ENCODE results near the gene CBR1. TPM values are rescaled to one million over a fixed set of nuclear protein-coding genes. Genes with fewer than 3 reads are reported as not detected.

The CBR1 gene
- total RNA-seq, 1 experiment from 2014 or later, result 41.1 TPM

GRCh38 chr21:36089946-36090345 is 20.1 kb downstream of the CBR1 start:
- no peaks in the 10 kb centered on the region for H3K27me3 ChIP-seq (replicated peaks; ENCODE audit: control insufficient read depth, insufficient read depth, low read length)
- Mint-ChIP-seq H3K27ac (ENCODE audit: unreplicated experiment) (no peak overlapping the region), H3K4me1 (ENCODE audit: low read depth, unreplicated experiment) (no peaks in the 10 kb centered on the region), H3K27me3 (ENCODE audit: insufficient read depth, unreplicated experiment) (no peaks in the 10 kb centered on the region), H3K4me3 (ENCODE audit: unreplicated experiment) (no peak overlapping the region), H3K36me3 (ENCODE audit: insufficient read depth, unreplicated experiment) (no peaks in the 10 kb centered on the region), H3K9me3 (ENCODE audit: unreplicated experiment) (peaks cover 12% of the 10 kb centered on the region)
- intact Hi-C loops (cut with micrococcal nuclease; ENCODE audit: unreplicated experiment), result no loop called here
- H3K9me3 ChIP-seq, result peaks cover 18% of the 10 kb centered on the region
- no peaks in the 10 kb centered on the region for H3K4me1 ChIP-seq
- no peak for DNase-seq
- no peak for TF ChIP-seq CTCF (IDR thresholded peaks at IDR 0.05; ENCODE audit: insufficient read depth in 1 of 2, low read depth in 1 of 2, low read length in 1 of 2, severe bottlenecking in 1 of 2, unreplicated experiment in 1 of 2)
- no TSS peak for BruUV-seq (replicated peaks)
- ChIA-PET CTCF (no interaction called here), POLR2A (no interaction called here)
- no peaks in the 10 kb centered on the region for H3K36me3 ChIP-seq (ENCODE audit: control insufficient read depth, insufficient read depth, low read length)
- no peak overlapping the region for H3K4me3 ChIP-seq (ENCODE audit: low read depth, low read length)

- no peaks in the 10 kb centered on the region for H3K4me1 Mint-ChIP-seq (ENCODE audit: low read depth, unreplicated experiment)
- H3K9me3 ChIP-seq, result peaks cover 19% of the 10 kb centered on the region
- H3K9me3 Mint-ChIP-seq (ENCODE audit: unreplicated experiment), result peaks cover 12% of the 10 kb centered on the region
- CTCF ChIA-PET, result no interaction called here
- H3K27me3 Mint-ChIP-seq (ENCODE audit: insufficient read depth, unreplicated experiment), result no peaks in the 10 kb centered on the region
- TF ChIP-seq CTCF (IDR thresholded peaks at IDR 0.05; ENCODE audit: insufficient read depth in 1 of 2, low read depth in 1 of 2, low read length in 1 of 2, severe bottlenecking in 1 of 2, unreplicated experiment in 1 of 2), result no peak
- POLR2A ChIA-PET, result no interaction called here
- no peak overlapping the region for H3K4me3 Mint-ChIP-seq (ENCODE audit: unreplicated experiment)
- H3K27me3 ChIP-seq (replicated peaks; ENCODE audit: control insufficient read depth, insufficient read depth, low read length), result no peaks in the 10 kb centered on the region
- no peak for DNase-seq
- no peaks in the 10 kb centered on the region for H3K36me3 ChIP-seq (ENCODE audit: control insufficient read depth, insufficient read depth, low read length)
- H3K4me1 ChIP-seq, result no peaks in the 10 kb centered on the region
- H3K27ac Mint-ChIP-seq (ENCODE audit: unreplicated experiment), result no peak overlapping the region
- BruUV-seq (replicated peaks), result no TSS peak
- intact Hi-C loops (cut with micrococcal nuclease; ENCODE audit: unreplicated experiment), result no loop called here
- H3K36me3 Mint-ChIP-seq (ENCODE audit: insufficient read depth, unreplicated experiment), result no peaks in the 10 kb centered on the region
- H3K4me3 ChIP-seq (ENCODE audit: low read depth, low read length), result no peak overlapping the region
Observed at GRCh38 chr21:36092681-36093080, 22.9 kb downstream of the CBR1 start.

- Mint-ChIP-seq H3K9me3 (ENCODE audit: unreplicated experiment) (peaks cover 12% of the 10 kb centered on the region), H3K27ac (ENCODE audit: unreplicated experiment) (no peak overlapping the region), H3K27me3 (ENCODE audit: insufficient read depth, unreplicated experiment) (no peaks in the 10 kb centered on the region), H3K36me3 (ENCODE audit: insufficient read depth, unreplicated experiment) (no peaks in the 10 kb centered on the region), H3K4me1 (ENCODE audit: low read depth, unreplicated experiment) (no peaks in the 10 kb centered on the region), H3K4me3 (ENCODE audit: unreplicated experiment) (no peak overlapping the region)
- H3K36me3 ChIP-seq (ENCODE audit: control insufficient read depth, insufficient read depth, low read length), result no peaks in the 10 kb centered on the region
- H3K27me3 ChIP-seq (replicated peaks; ENCODE audit: control insufficient read depth, insufficient read depth, low read length), result no peaks in the 10 kb centered on the region
- H3K9me3 ChIP-seq, result peaks cover 19% of the 10 kb centered on the region
- DNase-seq, result no peak
- ChIA-PET CTCF (no interaction called here), POLR2A (no interaction called here)
- intact Hi-C loops (cut with micrococcal nuclease; ENCODE audit: unreplicated experiment), result no loop called here
- BruUV-seq (replicated peaks), result no TSS peak
- TF ChIP-seq CTCF (IDR thresholded peaks at IDR 0.05; ENCODE audit: insufficient read depth in 1 of 2, low read depth in 1 of 2, low read length in 1 of 2, severe bottlenecking in 1 of 2, unreplicated experiment in 1 of 2), result no peak
- H3K4me1 ChIP-seq, result no peaks in the 10 kb centered on the region
- no peak overlapping the region for H3K4me3 ChIP-seq (ENCODE audit: low read depth, low read length)
Observed at GRCh38 chr21:36093512-36093911, 23.7 kb downstream of the CBR1 start.

All from Caco-2 (cell line).